RPMI7951 (cell line): ENCODE results near the gene KCNMB3. TPM values are rescaled to one million over a fixed set of nuclear protein-coding genes. Genes with fewer than 3 reads are reported as not detected.

Source experiments
- DNase-seq: peaks from one replicate; pipeline ENCODE4 v3.0.0-alpha.2; 2012; ENCODE audit warnings: low read depth
- total RNA-seq: library from RNA; depleted of rRNA; stranded (reverse); fragments of >200 nt; shearing (Covaris generic); gene quantifications from 2 replicates; pipeline ENCODE4 v1.2.3, GENCODE V29; 2014; rRNA removed

Gene KCNMB3
- total RNA-seq, 1 experiment from 2014 or later: 1.3 TPM

- peak; percentile 70 for DNase-seq
These were observed 54.8 kb downstream of the KCNMB3 start for GRCh38 chr3:179196098-179196497.

- no peak for DNase-seq
These were observed 56.0 kb downstream of the KCNMB3 start for GRCh38 chr3:179194931-179195330.

Other genes starting within 250 kb of the KCNMB3 start
- gene ZMAT3, start 179.3 kb downstream of the KCNMB3 start, total RNA-seq: 5.1 and 5.8 TPM in 2 replicates
- gene PIK3CA, start 102.8 kb downstream of the KCNMB3 start, total RNA-seq: 19.0 and 23.9 TPM in 2 replicates
- gene ZNF639, start 71.9 kb upstream of the KCNMB3 start, total RNA-seq: 51.8 and 59.1 TPM in 2 replicates
- 54.7 and 76.3 TPM in 2 replicates for gene MFN1, start 96.6 kb upstream of the KCNMB3 start, total RNA-seq
- gene GNB4, start 200.4 kb upstream of the KCNMB3 start, total RNA-seq: 72.1 and 91.1 TPM in 2 replicates